Coronary artery (tissue), 2 donors: Measurements from ENCODE around the gene MAMLD1.

Experiments used
- DNase-seq: peaks from one replicate; pipeline ENCODE4 v3.0.0-alpha.2; 2017; ENCODE audit warnings: low spot score
- H3K27ac ChIP-seq, 2 donors: fragments of 200-600 bp; sonication (generic); one replicate each; pipeline ENCODE4 v1.5.1; 2016 to 2019
- H3K4me3 ChIP-seq: fragments of 200-600 bp; sonication (generic); 2 replicates; pipeline ENCODE4 v1.5.1; 2016; ENCODE audit warnings: mild to moderate bottlenecking, moderate library complexity
- CTCF ChIP-seq: fragments of 200-600 bp; sonication (generic); IDR thresholded peaks from one replicate; pipeline ENCODE4 v1.5.1; 2019; ENCODE audit warnings: antibody characterized with exemption

MAMLD1 gene

GRCh38 chrX:150352581-150352980 lies 10.5 kb upstream of the MAMLD1 start:
- DNase-seq: no peak
- Histone ChIP-seq H3K4me3 (no peak overlapping the region), H3K27ac (no peak overlapping the region)
- TF ChIP-seq CTCF: no peak

- no peak for TF ChIP-seq CTCF
- Histone ChIP-seq H3K27ac (no peak overlapping the region), H3K4me3 (no peak overlapping the region)
- DNase-seq: no peak
Observed at GRCh38 chrX:150355913-150356312, 7.2 kb upstream of the MAMLD1 start.

GRCh38 chrX:150357790-150358189 lies 5.3 kb upstream of the MAMLD1 start:
- DNase-seq: peak; percentile 46
- Histone ChIP-seq H3K4me3 (no peak overlapping the region), H3K27ac (no peak overlapping the region)
- no peak for TF ChIP-seq CTCF

GRCh38 chrX:150358651-150359050 lies 4.5 kb upstream of the MAMLD1 start:
- no peak for TF ChIP-seq CTCF

GRCh38 chrX:150360331-150360730 lies 2.8 kb upstream of the MAMLD1 start:
- peak; percentile 68 for DNase-seq
- TF ChIP-seq CTCF: no peak
- Histone ChIP-seq H3K4me3 (no peak overlapping the region), H3K27ac (no peak overlapping the region)

More at GRCh38 chrX:150358651-150359050, 4.5 kb upstream of the MAMLD1 start:
- H3K4me3 ChIP-seq: no peak overlapping the region
- no peak overlapping the region for H3K27ac ChIP-seq
- no peak for DNase-seq

- peak overlapping the region; percentile 78 for H3K4me3 ChIP-seq
- no peak for TF ChIP-seq CTCF
- DNase-seq: peak; percentile 53
Observed at GRCh38 chrX:150361070-150361776, 1.9 kb upstream of the MAMLD1 start.

GRCh38 chrX:150361777-150362351 lies 1.3 kb upstream of the MAMLD1 start:
- Histone ChIP-seq H3K4me3 (peak overlapping the region; percentile 78), H3K27ac (peak overlapping the region in 1 of 2 donors; percentile 95)
- DNase-seq: peak; percentile 73
- TF ChIP-seq CTCF: no peak

More at GRCh38 chrX:150361070-150361776, 1.9 kb upstream of the MAMLD1 start:
- H3K27ac ChIP-seq: no peak overlapping the region
